Mesendoderm (in vitro differentiated cells): Measurements from ENCODE around the gene TXNRD2.

Source experiments
- DNase-seq: peaks from one replicate; pipeline ENCODE4 v3.0.0; 2013
- H2AK5ac ChIP-seq: 2 replicates; pipeline ENCODE4 v1.6.1; 2013; ENCODE audit warnings: low read length, inconsistent platforms
- H2BK120ac ChIP-seq: 2 replicates; pipeline ENCODE4 v1.6.1; 2013; ENCODE audit warnings: low read depth, mild to moderate bottlenecking, low read length, moderate library complexity, mixed read lengths
- H2BK15ac ChIP-seq: replicated peaks from 2 replicates; pipeline ENCODE4 v1.6.1; 2013; ENCODE audit warnings: low read depth, mild to moderate bottlenecking, moderate library complexity
- H2BK5ac ChIP-seq: 2 replicates; pipeline ENCODE4 v1.6.1; 2013; ENCODE audit warnings: low read length, inconsistent platforms
- H3K18ac ChIP-seq: 2 replicates; pipeline ENCODE4 v1.6.1; 2013; ENCODE audit warnings: mild to moderate bottlenecking, low read length, mixed read lengths
- H3K23ac ChIP-seq: one replicate; pipeline ENCODE4 v1.6.1; 2013; ENCODE audit warnings: low read length
- H3K27ac ChIP-seq: 2 replicates; pipeline ENCODE4 v1.5.1; 2013; ENCODE audit warnings: low read depth, mild to moderate bottlenecking, inconsistent platforms, low read length, moderate library complexity
- H3K27me3 ChIP-seq: 2 replicates; pipeline ENCODE4 v1.6.1; 2013; ENCODE audit warnings: low read length, control low read depth, mild to moderate bottlenecking, inconsistent platforms; ENCODE audit not compliant: insufficient read depth, poor library complexity
- H3K36me3 ChIP-seq: 2 replicates; pipeline ENCODE4 v1.6.1; 2013; ENCODE audit warnings: low read length, inconsistent platforms; ENCODE audit not compliant: control insufficient read depth, insufficient read depth
- H3K4ac ChIP-seq: one replicate; pipeline ENCODE4 v1.6.1; 2013; ENCODE audit warnings: low read depth, mild to moderate bottlenecking, low read length, moderate library complexity
- H3K4me1 ChIP-seq: 2 replicates; pipeline ENCODE4 v1.6.1; 2013; ENCODE audit warnings: low read depth, low read length, inconsistent platforms; ENCODE audit not compliant: control insufficient read depth
- H3K4me2 ChIP-seq: 2 replicates; pipeline ENCODE4 v1.6.1; 2013; ENCODE audit warnings: low read length
- H3K4me3 ChIP-seq: 2 replicates; pipeline ENCODE4 v1.5.1; 2013; ENCODE audit warnings: mild to moderate bottlenecking, low read length
- H3K56ac ChIP-seq: one replicate; pipeline ENCODE4 v1.6.1; 2013; ENCODE audit warnings: low read length
- H3K79me1 ChIP-seq: 2 replicates; pipeline ENCODE4 v1.6.1; 2013; ENCODE audit warnings: low read length, inconsistent platforms
- H3K79me2 ChIP-seq: 2 replicates; pipeline ENCODE4 v1.6.1; 2013; ENCODE audit warnings: mild to moderate bottlenecking, low read length; ENCODE audit not compliant: control insufficient read depth, insufficient read depth
- H3K9ac ChIP-seq: 2 replicates; pipeline ENCODE4 v1.6.1; 2013; ENCODE audit warnings: low read length, inconsistent platforms
- H4K5ac ChIP-seq: one replicate; pipeline ENCODE4 v1.6.1; 2013; ENCODE audit warnings: low read length
- H4K8ac ChIP-seq: one replicate; pipeline ENCODE4 v1.6.1; 2013; ENCODE audit warnings: low read depth, mild to moderate bottlenecking, control low read depth, low read length, moderate library complexity
- WGBS: extraction: QIAGEN DNeasy Blood & Tissue Kit; methylation state at CpG from one replicate; pipeline ENCODE4 v1.1.7; 2013; ENCODE audit warnings: low lambda C conversion rate, missing lambda C conversion rate; ENCODE audit not compliant: insufficient coverage; ENCODE audit errors: extremely low coverage; 5-methylcytosine and 5-hydroxymethylcytosine counted together

The TXNRD2 gene

GRCh38 chr22:19916006-19916405 lies 25.6 kb downstream of the TXNRD2 start:
- Histone ChIP-seq H3K9ac (no peak overlapping the region), H2BK120ac (no peak overlapping the region), H3K79me1 (no peaks in the 10 kb centered on the region), H3K27me3 (no peaks in the 10 kb centered on the region), H3K4me2 (no peak overlapping the region), H2AK5ac (no peak overlapping the region), H3K56ac (no peak overlapping the region), H3K27ac (no peak overlapping the region), H3K4me1 (no peaks in the 10 kb centered on the region), H2BK15ac (no peak overlapping the region), H3K79me2 (no peaks in the 10 kb centered on the region), H3K36me3 (no peaks in the 10 kb centered on the region), H2BK5ac (no peak overlapping the region), H4K8ac (no peak overlapping the region), H4K5ac (no peak overlapping the region), H3K4me3 (no peak overlapping the region), H3K4ac (no peak overlapping the region), H3K18ac (no peak overlapping the region), H3K23ac (no peak overlapping the region)
- whole genome bisulfite sequencing = no CpG with 5 or more reads among the region's 9 CpGs
- no peak for DNase-seq

DNA sequence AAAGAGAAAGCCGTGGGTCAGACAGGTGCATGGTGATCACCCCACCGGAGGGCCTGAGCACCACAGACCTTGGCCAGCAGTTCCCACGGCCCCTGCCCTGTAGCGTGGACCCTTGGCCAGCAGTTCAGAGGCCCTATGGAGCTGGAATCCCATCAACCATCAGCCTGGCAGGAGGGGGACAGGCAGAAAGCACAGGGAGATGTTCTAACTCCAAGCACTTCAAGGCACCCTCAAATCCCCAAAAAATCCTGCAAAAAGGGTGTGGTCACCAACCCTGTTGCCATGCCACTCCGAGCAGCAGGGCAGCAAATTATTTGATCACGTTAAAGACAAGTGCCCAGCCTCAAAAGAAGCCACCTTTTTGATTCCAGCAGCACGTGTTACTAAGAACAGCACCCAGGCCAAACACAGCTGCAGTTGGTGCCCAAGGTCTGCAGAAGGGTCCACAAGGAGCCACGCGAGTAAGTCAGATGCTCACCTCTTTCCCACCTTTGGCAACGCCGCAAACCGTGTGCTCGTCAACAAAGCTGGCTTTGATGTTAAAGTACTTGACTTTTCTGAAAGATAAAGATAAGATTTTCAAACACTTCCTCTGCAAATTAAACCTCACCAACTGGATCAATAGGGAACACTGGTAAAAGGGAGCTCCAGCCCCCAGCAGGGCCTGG lies 26.2 kb downstream of the TXNRD2 start:
- WGBS = no CpG with 5 or more reads among the region's 13 CpGs
- no peak overlapping the region for H2BK15ac ChIP-seq
- no peak overlapping the region for H2BK5ac ChIP-seq
- no peak overlapping the region for H3K9ac ChIP-seq
- no peak overlapping the region for H3K56ac ChIP-seq
- no peak overlapping the region for H3K4me3 ChIP-seq
- H3K18ac ChIP-seq = no peak overlapping the region
- no peaks in the 10 kb centered on the region for H3K4me1 ChIP-seq
- H3K79me2 ChIP-seq = no peaks in the 10 kb centered on the region
- no peak overlapping the region for H2BK120ac ChIP-seq
- no peaks in the 10 kb centered on the region for H3K27me3 ChIP-seq
- H4K5ac ChIP-seq = no peak overlapping the region
- H3K79me1 ChIP-seq = no peaks in the 10 kb centered on the region
- no peaks in the 10 kb centered on the region for H3K36me3 ChIP-seq
- no peak overlapping the region for H2AK5ac ChIP-seq
- no peak for DNase-seq
- H4K8ac ChIP-seq = no peak overlapping the region
- H3K23ac ChIP-seq = no peak overlapping the region
- no peak overlapping the region for H3K27ac ChIP-seq
- no peak overlapping the region for H3K4ac ChIP-seq
- no peak overlapping the region for H3K4me2 ChIP-seq

DNA sequence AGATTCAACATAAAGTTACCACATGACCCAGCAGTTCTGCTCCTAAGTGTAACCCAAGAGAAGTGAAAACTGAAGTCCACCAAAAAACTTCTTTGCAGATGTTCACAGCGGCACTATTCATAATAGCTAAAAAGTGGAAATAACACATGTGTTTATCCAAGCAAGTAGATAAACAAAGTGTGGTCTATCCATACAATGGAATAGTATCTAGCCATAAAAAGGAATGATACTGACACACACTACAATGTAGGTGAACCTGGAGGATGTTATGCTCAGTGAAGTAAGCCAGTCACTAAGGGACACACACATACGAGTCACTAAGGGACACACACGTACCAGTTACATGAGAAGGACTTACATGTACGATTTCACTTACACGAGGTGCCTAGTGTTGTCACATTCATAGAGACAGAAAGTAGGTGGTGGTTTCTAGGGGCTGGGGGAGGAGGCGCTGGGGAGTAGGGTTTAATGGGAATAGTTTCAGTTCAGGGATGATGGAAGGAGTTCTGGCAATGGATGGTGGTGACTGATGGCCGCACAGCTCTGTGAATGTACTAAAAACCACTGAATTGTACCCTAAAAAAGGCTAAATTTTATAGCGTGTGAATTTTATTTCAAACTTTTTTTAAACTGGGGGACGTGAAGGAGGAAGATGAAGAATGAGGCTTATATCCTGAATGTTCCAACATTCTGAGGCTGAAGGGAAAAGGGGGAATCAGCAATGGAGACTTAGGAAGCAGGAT lies 27.2 kb downstream of the TXNRD2 start:
- Histone ChIP-seq H3K9ac (no peak overlapping the region), H3K56ac (no peak overlapping the region), H2BK5ac (no peak overlapping the region), H3K79me1 (no peaks in the 10 kb centered on the region), H3K18ac (no peak overlapping the region), H2BK120ac (no peak overlapping the region), H2BK15ac (no peak overlapping the region), H4K5ac (no peak overlapping the region), H3K4me2 (no peak overlapping the region), H3K4ac (no peak overlapping the region), H3K27ac (no peak overlapping the region), H3K27me3 (no peaks in the 10 kb centered on the region), H3K23ac (no peak overlapping the region), H3K79me2 (no peaks in the 10 kb centered on the region), H4K8ac (no peak overlapping the region), H3K4me1 (no peaks in the 10 kb centered on the region), H3K36me3 (no peaks in the 10 kb centered on the region), H2AK5ac (no peak overlapping the region), H3K4me3 (no peak overlapping the region)
- no CpG with 5 or more reads among the region's 9 CpGs for WGBS
- no peak for DNase-seq

GRCh38 chr22:19913337-19913936 lies 28.2 kb downstream of the TXNRD2 start:
- Histone ChIP-seq H3K27ac (no peak overlapping the region), H3K4me3 (no peak overlapping the region), H3K79me2 (no peaks in the 10 kb centered on the region), H3K4me1 (no peaks in the 10 kb centered on the region), H2BK5ac (no peak overlapping the region), H3K4me2 (no peak overlapping the region), H2BK120ac (no peak overlapping the region), H2BK15ac (no peak overlapping the region), H3K56ac (no peak overlapping the region), H2AK5ac (no peak overlapping the region), H3K79me1 (no peaks in the 10 kb centered on the region), H3K36me3 (no peaks in the 10 kb centered on the region), H4K5ac (no peak overlapping the region), H3K4ac (no peak overlapping the region), H3K27me3 (no peaks in the 10 kb centered on the region), H3K18ac (no peak overlapping the region), H3K23ac (no peak overlapping the region), H3K9ac (no peak overlapping the region), H4K8ac (no peak overlapping the region)
- WGBS = no CpG with 5 or more reads among the region's 6 CpGs
- DNase-seq = no peak

- H3K18ac ChIP-seq = no peak overlapping the region
- H2BK120ac ChIP-seq = no peak overlapping the region
- no peak overlapping the region for H4K5ac ChIP-seq
- no peak overlapping the region for H3K4me3 ChIP-seq
- H3K79me2 ChIP-seq = no peaks in the 10 kb centered on the region
- no peaks in the 10 kb centered on the region for H3K4me1 ChIP-seq
- H3K4me2 ChIP-seq = no peak overlapping the region
- H2AK5ac ChIP-seq = no peak overlapping the region
- no peak overlapping the region for H3K56ac ChIP-seq
- H3K36me3 ChIP-seq = no peaks in the 10 kb centered on the region
- H2BK15ac ChIP-seq = no peak overlapping the region
- H4K8ac ChIP-seq = no peak overlapping the region
- H3K79me1 ChIP-seq = no peaks in the 10 kb centered on the region
- H3K27ac ChIP-seq = no peak overlapping the region
- no peak overlapping the region for H2BK5ac ChIP-seq
- no peaks in the 10 kb centered on the region for H3K27me3 ChIP-seq
- WGBS = no CpG with 5 or more reads among the region's 20 CpGs
- H3K9ac ChIP-seq = no peak overlapping the region
- H3K4ac ChIP-seq = no peak overlapping the region
- DNase-seq = no peak
- no peak overlapping the region for H3K23ac ChIP-seq
These were observed 29.2 kb downstream of the TXNRD2 start for GRCh38 chr22:19912271-19912999.
